ENCODE data around the gene CCDC85A.

CCDC85A gene

GRCh38 chr2:56372071-56372656 lies 188.4 kb downstream of the CCDC85A start:
- no peak for DNase-seq (ENCODE audit: low read depth)

- DNase-seq (ENCODE audit: low read depth) = no peak
Observed at GRCh38 chr2:56375251-56375650, 191.5 kb downstream of the CCDC85A start.

DNA sequence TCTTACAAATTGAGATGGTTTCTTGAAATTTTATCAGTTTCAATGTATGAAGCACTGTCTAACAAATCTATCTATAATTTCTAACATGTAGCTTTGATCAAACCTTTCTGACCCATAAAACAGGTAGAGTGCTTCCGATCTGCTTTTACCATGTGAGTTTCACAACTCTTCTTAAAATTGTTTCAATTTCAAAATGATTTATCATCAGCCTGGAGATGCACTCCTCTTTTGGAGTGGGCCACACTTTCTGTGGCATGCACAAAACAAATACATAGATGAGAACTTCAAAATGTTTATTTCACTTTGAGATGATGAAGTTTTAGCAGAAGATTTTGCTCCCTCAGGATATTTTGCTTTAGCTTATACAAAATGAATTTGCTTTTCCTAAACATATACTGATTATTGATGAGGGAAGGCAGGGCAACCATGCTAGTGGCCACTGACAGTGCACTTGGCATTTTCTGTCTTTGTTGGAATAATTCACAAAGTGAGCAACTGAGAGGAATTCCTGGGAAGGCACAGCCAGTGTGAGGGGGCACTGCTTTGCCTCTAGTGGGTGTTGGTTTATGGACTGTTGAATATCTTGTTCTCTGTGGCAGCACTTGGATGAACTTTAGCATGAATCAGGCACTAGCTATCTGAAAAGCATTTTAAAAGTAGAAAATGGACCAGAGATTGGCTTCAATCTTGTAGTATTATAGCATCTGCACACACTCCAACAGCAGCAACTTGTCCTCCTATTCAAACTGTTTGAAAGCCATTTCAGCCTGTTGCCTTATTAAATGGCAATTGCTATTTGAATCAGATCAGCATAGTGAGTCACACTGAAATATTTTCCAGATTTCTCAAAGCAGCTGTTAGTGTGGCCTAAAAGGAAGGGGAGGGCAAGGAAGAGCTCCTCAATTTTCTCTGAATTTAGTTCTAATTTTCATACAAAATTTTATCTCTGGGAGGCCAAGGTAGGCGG lies 193.2 kb downstream of the CCDC85A start:
- no peak for DNase-seq (ENCODE audit: low read depth)

DNA sequence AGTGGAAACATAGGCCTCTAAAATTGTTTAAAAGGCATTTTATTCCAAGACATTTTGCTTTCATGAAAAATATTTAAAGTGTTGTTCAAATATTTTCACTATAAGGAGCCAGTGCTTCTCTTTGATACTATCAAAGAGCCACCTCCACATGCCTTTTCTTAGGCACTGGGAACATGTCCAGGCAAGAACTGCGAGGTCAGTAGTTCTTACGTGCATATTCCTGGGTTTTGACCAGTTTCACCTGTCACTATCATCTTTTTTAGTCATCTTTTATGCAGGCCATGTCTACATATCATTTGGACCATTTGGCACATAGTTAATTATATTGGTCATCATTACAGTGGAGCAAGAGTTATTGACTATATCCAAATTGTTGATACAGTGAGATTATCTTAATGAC lies 195.3 kb downstream of the CCDC85A start:
- DNase-seq (ENCODE audit: low read depth) = no peak

DNA sequence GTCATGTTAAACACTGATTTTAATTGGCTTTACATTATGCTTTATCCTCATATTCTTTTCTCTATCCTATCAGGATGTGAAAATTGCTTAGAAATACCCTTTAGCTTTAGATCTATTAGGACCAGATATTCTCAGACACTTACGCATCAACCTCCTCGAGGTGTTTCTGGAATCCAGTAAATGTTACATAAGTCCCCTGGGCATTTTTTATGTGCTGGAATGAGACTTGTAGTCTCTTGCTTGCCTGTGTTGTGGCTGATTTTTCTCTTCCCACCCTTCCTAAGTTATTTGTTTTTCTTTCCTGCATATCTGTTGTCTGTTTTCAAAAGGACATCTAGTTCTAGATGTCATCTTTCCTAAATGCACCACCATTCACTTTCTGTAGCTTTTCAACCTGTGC lies 197.1 kb downstream of the CCDC85A start:
- DNase-seq (ENCODE audit: low read depth) = no peak

- DNase-seq (ENCODE audit: low read depth) = no peak
Observed at GRCh38 chr2:56382466-56382865, 198.7 kb downstream of the CCDC85A start.

GRCh38 chr2:56386657-56387056 lies 202.9 kb downstream of the CCDC85A start:
- DNase-seq (ENCODE audit: low read depth) = no peak

- no peak for DNase-seq (ENCODE audit: low read depth)
Observed at GRCh38 chr2:56390644-56391043, 206.9 kb downstream of the CCDC85A start.

DNA sequence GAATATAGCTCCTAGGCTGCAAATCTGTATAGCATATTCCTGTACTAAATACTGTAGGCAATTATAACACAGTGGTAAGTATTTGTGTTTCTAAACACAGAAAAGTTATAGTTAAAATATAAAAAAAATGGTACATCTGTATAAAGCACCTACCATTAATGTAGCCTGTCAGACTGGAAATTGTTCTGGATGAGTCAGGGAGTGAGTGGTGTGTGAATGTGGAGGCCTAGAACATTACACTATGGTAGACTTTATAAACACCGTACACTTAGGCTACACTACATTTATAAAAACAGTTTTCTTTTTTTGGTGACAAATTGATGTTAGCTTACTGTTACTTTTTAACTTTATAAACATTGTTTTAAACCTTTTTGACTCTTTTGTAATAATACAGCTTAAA lies 226.3 kb downstream of the CCDC85A start:
- no peak for DNase-seq (ENCODE audit: low read depth)

DNA sequence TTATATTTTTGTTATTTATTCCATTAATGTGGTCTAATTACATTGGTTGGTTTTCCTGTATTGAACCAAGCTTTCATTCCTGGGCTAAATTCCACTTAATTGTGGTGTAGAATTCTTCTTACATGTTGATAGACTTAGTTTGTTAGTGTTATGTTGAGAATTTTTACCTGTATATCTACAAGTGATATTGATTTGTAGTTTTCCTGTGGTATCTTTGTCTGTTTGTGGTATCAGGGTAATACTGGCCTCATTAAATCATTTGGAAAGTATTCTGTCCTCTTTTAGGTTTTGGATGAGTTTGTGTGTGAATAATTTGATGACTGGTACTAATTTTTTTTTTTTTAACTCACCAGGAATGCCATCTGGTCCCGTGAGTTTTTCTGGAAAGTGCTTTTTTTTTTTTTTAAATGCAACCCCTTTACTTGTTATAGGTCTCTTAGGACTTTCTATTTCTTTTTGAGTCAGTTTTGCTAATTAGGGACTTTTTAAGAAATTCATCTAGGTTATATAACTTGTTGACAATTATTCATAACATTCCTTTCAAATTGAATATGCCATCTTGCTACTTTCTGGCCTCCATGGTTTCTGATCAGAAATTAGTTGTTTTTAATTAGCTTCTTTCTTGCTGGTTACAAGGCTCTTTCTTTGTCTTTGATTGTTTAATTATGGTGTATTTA lies 232.8 kb downstream of the CCDC85A start:
- DNase-seq (ENCODE audit: low read depth) = no peak
